Activated CD8-positive, alpha-beta memory T cell treated with anti-CD3 and anti-CD28 coated beads for 4 hours (primary cell): ENCODE results near the gene LRRK1.

Source experiments
- DNase-seq, 2 donors: peaks; one replicate each; pipeline ENCODE4 v3.0.0-alpha.2; 2020; ENCODE audit warnings: low read depth in 2 of 2

LRRK1 gene

DNA sequence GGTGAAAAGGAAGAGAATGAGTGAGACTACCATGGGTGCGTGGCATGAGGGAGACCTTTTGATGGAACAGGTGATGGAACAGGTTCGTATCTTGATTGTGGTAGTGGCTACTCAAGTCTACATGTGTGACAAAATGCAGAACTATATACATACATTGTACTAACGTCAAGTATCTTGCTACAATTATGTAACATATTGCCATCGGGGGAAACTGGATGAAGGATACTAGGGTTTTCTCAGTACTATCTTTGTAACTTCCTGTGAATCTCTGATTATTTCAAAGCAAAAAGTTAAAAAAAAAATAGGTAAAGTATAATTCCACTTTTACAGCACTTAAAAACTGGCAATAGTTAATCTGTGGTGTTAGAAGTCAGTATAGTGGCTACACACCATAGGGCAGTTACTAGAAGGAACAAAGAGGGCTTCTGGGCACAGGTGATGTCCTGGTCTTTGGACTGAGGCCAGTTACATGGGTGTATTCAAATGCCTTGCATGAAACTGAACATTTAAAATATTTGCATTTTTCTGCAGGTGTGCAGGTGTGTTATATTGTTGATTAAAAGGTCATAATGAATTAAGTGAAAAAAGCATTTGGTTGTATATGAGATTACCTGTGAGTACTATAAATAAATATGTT, 61.4 kb downstream of the LRRK1 start:
- no peak for DNase-seq

DNA sequence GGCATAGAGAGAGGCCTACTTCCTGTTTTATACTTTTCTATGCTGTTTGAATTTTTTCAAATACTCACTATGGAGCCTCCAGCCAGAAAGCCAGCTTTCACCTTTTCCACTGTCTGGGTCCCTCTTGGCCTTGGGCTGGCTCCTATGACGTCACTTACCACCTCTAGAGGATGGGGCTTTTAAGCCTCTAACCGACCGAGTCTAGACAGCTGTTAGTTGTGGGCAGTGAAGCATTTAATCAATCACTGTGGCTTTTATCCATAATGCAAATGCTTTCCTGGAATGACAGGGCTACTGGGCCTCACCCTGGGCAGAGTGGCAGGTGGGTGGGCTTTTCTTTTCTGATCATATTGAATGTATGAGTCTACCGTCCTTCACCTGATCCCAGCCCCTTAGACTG, 61.9 kb downstream of the LRRK1 start:
- DNase-seq, result no peak

DNA sequence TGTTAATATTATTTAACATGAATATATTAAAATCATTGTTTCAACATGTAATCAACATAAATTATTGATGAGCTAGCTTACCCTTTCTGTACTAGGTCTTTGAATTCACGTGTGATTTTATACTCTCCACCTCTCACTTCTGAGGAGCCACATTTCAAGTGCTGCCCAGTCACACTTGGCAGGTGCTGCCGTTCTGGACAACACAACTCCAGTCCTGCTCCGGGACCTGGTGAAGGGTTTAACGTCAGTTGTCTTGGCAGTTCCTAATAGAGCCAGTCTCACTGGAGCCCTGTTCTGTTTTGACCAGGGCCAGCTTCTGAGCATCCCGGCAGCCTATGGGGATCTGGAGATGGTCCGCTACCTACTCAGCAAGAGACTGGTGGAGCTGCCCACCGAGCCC, 64.1 kb downstream of the LRRK1 start:
- no peak for DNase-seq

DNA sequence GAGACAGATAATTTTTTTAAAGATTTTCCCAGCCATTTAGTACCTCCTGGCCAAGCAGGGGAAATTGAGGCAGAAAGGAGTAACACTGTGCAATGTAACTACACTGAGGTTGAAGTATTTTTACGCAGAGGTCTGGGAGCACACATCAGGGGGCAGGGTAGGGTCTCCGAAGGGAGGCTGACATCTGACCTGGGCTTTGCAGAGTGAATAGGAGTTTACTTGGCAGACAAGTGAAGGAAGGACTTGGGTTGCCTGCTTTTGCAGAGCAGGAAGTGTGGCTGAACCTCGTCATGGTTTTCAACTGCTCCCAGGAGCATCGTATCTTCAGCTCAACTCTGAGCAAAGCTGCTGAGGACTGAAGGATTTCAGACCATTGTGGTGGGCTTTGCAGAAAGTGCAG, 66.2 kb downstream of the LRRK1 start:
- DNase-seq, result no peak

DNA sequence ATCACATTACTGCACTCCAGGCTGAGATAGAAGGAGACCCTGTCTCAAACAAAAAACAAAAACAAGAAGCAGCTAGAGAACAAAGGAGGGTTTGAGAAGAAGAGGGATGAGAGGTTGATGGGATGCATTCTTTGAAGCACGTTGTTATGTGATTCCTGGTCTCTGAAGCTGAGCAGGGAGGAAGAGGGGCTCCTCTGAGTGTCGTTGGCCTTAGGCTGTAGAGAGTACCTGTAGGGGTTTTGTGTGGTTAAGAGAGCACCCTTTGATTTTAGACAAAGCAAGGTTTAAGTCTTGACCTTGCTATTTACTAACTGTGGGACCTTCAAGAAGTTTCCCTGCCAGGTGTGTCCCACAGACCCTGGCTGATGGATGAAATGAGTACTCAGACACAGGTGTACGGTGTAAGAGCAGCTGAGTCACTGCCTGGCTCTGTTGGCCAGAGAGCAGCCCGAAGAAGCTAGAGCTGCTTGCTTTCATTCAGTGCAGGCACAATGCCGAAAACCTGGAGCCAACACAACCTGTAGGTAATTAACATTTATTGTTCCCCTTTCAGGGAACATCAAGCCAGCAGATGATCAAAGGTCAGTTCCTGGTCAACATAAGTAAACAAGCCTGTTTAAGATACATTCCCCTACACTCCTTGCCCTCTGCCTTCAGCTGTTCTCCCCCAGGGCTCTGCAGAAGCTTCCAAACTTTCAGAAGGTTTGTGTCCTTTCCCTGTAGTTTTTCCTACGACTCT, 67.2 kb downstream of the LRRK1 start:
- DNase-seq, result no peak

DNA sequence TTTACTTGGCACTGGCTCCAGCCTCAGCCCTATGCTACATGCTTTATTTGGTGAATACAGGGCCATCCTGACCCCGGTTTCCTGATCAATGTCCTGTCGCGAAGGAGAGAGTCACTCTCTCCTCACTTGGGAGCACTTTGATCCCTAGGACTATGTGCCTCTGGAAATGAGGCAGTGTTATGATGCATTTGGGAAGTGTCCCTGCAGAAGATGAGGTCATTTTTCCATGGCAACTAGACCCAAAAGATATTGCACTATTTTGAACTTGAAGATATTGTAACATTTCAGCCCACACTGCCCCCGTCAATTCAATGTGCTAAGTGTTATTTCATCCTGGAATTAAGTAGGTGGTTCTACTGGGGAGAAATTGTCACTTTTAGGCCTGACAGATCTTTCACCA, 68.0 kb downstream of the LRRK1 start:
- DNase-seq, result no peak

DNA sequence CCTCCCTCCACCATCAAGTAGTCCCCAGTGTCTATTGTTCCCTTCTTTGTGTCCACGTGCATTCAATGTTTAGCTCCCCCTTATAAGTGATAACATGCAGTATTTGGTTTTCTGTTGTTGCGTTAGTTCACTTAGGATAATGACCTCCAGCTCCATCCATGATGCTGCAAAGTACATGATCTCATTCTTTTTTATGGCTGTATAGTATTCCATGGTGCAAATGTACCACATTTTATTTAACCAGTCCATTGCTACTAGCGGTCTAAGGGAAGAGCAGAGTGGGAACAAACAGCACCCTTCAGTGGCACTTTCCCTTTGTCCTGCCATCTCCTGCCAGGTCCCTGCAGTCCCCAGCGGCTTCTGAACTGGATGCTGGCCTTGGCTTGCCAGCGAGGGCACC, 69.1 kb downstream of the LRRK1 start:
- DNase-seq, result no peak

DNA sequence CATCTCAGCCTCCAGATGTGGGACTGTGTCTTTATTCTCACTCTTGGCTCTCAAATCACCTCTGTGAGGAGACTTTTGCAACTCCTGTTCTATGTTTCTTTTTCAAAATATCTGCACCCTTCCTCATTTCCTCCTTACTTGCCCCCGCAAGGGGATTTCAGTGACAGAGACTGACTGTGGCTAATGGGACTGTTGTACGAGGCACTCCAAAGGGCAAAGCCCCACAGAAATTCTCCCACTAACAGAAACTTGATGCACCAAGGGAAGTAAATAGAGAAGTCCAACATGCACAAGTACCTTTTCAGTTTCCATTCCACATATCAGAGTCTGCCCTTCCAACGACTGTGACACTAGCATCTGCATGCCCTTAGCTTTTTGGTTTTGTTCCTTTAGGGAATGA, 69.7 kb downstream of the LRRK1 start:
- DNase-seq, result no peak

DNA sequence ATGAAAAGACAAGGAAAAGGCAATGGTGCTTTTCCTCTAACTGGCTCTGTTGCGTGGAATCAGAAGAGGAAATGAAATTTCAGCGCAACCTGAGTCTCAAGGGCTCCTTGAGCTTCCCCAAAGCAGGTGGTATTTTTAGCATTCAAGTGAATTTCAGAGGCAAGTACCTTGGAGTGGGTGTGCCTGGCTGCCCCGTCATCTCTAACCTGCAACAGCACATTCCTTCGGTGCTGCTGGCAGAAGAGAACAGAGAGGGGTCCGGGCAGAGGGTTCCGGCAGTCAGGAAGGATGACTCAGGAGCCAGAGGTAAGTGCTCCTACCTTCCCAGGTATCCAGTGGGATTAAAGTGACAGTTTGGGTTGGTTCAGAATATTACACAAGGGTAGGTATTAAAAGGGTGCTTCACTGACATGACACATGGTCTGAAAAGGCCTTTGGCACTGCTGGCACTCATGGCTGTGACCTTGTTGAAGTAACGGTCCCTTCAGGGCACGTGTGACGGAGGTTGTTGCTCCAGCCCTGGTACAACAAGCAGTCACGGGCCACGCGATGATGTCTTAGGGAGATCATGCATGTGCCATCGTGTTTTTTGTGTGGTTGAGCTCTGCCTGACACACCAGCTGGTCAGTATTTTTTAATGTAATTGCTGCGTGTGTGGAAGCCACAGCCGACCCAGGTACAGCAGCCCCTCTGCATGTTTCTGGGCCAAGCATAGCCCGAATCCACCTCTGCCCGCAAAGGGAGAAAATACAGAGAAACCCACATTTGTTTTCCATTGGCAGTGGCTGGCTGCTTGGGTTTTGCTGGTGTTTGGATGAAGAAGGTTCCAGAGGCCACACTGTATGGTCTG, 75.7 kb downstream of the LRRK1 start:
- no peak for DNase-seq

DNA sequence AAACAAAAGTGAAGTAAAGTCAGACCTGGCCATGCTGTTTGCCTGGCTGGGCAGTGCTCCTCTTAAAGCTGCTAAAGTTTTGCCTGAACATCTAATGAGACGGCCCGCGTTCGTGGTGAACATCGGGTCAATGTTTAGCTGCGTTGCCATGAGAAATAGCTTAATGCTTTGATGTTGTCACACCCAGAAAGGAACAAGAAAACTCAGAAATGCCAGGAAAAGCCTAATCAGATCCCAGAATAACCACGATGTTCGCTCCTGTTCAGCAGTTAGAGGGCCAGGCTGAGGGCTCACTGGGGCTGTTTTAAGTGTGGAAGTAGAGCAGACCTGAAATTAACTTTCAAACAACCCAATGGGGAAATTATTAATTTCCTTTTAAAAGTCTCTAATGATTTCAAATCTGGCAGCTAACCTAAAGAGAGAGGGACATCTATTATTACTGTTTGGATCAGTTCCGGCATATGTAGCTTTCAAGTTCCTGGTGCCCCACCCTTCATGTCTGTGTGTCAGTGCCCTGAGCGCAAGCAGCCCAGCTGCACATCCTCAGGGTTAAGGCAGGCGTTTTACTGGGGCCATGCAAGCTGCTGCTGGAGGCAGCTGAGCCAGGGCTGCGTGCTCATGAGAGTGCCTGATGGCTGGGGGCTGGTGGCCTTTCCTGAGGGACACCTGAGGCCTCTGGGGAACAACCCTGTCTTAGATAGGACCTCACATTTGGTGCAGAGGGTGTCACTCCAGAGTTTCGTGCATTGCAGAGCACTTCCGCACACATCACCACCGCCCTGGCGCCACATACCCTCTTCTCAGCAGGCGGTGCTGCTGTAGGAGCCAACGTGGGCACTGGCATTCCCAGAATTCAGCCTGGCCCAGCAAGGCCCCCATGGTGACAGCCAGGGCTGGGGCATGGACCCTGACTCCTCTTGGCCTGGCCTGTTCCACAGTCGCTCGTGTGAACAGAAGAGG, 76.6 kb downstream of the LRRK1 start:
- no peak for DNase-seq

DNA sequence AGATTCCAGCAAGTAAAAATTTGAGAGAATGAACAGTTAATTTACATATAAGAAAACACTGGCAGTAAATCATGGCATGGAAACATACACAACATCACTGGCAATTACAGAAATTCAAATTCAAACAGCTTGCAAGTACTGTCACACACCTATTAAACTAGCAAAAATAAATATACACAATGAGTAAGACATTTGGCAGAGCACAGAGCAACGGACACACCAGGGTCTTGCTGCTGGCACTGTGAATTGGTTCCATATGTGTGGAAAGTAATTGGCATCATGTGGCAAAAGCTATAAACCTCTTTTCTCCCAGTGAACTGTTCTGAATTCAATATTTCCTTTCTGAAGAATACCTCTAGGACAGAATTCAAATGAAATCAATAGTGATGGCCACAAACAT, 78.3 kb downstream of the LRRK1 start:
- DNase-seq, result no peak

DNA sequence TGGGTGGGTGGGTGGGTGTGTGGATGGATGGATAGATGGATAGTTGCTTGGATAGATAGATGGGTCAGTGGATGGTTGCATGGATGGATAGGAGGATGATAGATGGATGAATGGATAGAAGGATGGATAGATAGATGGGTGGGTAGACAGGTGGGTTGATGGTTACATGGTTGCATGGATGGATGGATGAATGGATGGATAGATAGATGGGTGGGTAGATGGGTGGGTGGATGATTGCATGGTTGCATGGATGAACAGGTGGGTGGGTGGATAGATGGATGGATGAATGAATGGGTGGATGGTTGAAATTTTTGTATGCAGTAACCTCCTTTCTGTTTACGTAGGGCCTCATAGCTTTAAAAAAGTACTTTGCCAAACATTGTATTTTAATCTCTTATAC, 79.5 kb downstream of the LRRK1 start:
- DNase-seq, result no peak

DNA sequence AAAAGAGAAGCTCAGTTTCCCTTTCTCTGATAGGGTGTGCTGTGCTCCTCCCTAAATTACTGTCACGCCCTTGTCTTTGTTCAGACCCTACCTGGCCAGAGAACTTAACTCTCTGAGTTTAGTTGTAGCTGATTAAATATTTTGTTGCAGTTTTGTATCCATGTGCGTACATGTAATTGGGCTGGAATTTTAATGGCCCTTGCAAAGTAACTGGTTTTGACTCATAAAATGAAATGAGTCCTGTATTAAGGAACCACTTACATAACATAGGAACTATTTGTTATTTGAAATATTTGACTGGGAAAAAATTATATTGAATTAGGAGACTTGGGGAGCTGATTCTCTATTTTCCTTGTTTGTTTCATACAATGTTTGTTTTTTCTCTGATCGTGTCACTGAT, 80.2 kb downstream of the LRRK1 start:
- DNase-seq, result no peak

DNA sequence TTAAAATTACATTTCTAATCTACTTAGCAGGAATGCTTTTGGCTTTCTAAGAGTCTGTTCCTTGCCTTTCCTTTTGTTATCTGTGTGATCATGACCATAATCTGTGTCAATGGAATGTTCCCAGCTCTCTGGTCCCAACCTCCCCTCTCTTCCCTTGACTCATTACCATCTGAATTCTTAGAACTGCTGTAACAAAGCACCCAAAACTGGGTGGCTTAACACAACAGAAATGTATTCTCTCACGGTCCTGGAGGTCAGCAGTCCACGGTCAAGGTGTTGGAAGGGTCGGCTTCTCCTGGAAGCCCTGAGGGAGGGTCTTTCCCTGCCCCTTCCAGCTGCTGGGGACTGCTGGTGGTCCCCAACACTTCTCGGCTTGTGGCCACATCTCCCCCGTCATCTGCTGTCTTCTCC, 81.1 kb downstream of the LRRK1 start:
- DNase-seq, result no peak

DNA sequence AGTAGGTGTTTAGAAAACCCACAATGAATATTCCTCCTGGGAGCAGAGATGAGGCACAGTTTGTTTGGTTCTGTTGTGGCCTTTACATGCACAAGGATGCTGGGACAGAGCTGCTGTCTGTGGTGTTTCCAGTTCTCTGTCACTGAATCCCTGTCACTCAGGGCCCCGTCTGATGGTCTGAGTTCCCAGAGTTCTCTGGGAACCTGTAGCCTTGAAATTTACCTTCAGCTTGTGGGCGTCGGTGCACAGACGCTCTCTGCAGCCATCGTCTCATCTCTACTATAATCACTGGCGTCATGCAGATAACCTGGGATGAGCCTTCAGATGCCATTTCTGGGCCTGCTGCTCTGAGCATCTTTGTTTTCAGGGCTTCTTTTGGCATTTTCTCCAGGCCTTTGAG, 81.9 kb downstream of the LRRK1 start:
- DNase-seq, result no peak

DNA sequence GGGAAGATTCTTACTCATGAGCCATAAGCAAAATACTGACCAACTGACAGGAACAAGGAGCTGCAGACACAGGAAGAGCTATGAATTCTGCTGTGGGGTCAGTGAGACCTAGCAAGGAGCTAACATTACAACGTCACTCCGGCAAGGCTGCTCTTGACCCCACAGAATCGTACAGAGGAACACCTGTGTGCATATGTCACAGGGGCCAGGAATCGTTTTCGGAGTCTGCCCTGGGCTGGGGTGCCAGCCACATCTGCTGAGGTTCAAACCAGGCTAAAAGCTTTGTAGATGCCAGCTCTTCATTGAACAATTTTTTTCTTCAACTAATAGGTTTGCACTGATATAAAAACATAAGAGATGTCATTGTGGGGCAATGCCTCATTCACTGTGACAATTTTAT, 82.6 kb downstream of the LRRK1 start:
- no peak for DNase-seq

DNA sequence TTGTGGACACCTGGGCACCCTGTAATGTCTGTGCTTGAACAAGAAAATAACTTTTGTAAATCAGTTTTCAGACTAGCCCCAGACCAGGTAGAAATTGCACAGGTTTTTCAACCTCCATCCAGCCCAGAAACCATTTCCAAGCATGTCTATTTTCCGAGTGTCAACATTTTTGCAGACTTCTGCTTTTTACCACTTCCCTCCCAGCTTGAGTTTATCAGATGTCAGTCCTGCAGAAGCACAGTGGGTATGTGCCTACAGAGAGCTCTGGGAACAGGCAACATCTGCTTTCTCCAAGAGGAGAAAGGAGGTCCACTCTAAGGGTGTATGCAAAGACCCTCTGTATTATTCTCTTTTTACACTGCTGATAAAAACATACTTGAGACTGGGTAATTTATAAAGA, 83.9 kb downstream of the LRRK1 start:
- no peak for DNase-seq

DNA sequence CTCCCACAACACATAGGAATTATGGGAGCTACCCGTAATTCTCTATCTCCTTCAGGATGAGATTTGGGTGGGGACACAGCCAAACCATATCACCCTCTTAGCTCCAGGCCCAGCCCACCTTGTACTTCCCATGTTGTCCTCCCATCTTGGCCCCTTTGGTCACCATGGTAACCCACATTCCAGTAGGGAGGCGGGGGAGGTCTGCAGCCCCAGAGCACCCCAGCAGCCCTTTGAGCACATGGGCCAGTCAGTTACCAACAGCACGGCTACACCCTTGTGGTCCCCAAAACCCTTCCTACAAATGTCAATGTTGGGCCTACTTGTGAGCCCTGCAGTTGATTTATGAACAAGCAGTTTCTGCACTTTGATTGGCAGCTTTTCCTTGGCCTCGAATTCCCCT, 84.5 kb downstream of the LRRK1 start:
- DNase-seq, result no peak

DNA sequence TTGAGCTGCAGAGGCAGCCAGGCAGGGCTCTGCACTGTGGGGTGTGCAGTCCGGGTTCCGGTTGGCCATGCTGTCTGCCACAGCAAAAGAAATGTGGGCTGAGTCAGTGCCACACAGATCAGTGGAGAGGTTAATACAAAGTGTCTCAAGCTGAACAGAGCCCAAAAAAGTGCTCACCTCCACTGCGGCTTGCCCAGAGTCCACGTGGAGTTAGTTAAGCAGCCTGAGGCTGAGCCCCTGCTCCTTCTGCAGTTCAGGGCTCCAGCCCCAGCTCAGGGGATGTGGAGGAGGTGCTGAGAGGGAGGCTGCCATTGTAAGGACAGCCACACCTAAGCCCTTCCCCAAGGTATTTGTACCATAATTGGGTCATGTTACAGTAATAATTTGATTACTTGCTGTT, 85.3 kb downstream of the LRRK1 start:
- no peak for DNase-seq

DNA sequence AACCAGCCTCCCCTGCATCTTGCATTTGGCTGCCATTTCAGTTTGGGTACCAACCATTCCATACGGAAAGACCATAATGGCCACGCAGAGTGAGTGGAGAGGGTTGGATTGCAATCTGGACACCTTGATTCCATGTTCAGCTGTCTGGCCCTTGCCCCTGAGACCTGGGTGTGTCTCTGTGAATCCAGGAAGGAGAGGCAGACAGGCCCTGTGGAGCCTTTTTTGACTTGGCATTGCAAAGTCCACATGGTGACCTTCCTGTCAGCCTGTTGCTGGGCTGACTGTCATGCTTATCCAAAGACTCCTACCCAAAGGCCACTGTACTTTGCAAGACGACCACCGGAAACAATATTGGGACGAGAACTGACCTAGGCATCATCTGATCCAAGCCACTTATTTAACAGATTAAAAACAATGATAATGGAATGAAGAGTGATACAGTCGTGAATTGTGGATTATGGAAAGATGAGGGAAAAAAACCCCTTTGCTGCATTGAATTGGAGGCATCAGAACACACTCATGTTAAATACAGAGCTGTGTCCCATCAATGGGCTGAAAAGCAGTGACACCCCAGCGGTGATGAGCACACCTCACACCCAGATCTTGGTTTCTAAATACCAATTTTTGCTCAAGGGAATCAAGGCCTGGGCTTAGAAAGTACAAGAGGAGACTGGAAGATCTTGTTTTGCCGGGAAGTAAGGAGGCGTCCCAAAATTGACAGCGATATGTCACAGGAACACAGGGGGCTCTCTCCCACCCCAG, 86.0 kb downstream of the LRRK1 start:
- no peak for DNase-seq
